ENCODE data around the gene BNC2.
A peak's percentile ranks its signal among the peaks of the same experiment; 100 is the strongest.

The BNC2 gene

GRCh38 chr9:16396389-16396788, 474.1 kb downstream of the BNC2 start:
- no peak for DNase-seq

GRCh38 chr9:16391369-16391768, 479.1 kb downstream of the BNC2 start:
- DNase-seq, result no peak

DNA sequence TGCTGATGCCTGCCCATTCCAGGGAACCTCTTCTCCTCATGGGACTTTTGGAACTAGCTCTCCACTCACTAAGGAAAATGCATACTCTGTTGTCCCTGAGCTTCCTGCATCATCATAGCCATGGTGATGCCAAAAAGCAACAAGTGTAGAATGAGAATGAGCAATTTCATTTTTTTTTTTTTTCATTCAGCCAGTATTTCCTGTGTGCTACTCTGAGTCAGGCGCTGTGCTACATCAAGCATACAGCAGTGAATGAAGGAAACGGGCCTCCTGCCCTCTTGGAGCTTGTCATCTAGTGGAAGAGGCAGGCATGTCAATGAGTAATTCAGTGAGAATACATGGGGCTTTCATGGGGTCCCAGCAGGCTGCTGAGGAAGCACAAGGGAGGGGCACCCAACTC, 483.1 kb downstream of the BNC2 start:
- no peak for DNase-seq

DNA sequence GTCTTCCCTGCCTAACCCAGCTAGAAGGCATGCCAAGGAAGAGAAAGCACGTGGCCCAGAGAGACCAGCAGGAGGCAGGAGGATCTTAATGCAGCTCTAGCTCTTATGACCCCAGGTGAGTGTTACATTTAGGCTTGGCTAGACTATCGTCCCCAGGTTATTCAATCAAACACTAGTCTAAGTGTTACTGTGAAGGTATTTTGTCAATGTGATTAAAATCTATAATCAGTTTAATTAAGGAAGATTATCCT, 483.7 kb downstream of the BNC2 start:
- DNase-seq, result no peak

- DNase-seq, result no peak
These were observed 484.3 kb downstream of the BNC2 start for GRCh38 chr9:16386007-16386826.

- no peak for DNase-seq
These were observed 484.9 kb downstream of the BNC2 start for GRCh38 chr9:16385590-16385989.

DNA sequence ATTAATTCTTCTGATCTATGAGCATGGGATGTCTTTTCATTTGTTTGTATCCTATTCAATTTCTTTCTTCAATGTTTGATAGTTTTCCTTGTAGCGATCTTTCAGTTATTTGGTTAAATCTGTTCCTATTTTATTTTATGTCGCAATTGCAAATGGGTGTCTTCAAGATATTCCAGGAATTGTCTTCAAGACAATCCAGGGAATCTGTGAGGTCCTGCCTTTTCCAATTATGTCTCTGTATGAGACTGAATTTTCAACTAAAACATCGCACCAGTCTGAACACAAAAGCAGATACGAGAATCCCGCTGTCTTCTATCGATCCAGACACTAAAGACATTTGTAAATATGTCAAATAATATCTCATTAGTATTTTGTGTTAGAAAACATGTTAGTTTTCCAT, 485.5 kb downstream of the BNC2 start:
- no peak for DNase-seq

DNA sequence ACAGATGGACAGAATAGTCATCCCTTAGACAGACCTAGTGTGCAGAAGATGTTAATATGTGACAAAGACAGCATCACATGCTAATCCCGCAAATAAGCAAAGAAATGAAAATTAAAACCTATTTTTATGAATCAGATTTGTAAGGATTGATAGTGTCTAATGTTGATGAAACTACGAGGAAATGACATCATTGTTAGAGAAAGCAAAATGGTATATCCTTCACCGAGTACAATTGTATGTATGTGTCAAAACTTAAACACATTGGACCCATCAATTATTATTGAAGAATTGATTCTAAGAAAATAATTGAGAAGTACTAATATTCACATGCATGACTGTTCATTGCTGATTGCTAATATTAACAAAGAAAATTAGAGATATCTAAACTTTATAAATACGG, 493.2 kb downstream of the BNC2 start:
- DNase-seq, result no peak

DNA sequence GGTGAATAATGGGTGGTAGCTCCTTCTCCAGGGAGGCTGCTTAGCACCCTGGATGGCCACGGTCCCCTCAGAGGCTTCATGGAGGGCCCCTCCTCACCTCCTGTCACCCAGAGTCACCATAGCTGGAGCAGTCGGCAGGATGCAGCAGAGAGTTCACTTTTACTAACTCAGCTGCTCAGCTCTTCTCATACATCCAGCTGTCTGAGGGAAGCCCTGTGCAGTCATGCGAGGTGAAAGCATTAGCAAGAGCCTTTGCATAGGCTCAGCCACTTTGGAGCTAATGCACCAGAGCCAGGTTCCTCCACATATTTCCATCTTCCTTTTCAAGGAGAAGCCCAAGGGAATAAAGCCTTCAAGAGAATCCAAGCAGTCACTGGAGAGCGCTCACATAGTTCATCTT, 499.2 kb downstream of the BNC2 start:
- DNase-seq, result peak; percentile 15

DNA sequence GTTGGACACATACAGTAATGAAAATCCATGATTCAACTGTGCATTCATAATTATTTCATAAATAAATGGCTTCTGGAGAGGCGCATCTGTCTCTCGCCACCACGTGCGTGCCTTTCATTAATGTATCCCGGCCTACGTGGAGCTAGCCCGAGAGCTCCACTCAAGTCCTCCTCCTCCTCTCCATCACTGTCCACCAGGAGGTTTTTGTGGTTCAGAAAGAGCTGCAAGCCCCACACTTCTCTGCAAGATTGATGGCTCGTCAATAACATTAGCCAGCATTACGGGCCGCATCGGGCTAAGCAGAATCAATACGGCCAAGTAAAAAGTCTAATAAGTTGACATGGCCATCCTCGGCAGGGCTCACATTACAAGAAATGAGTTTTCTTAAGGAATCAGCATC, 499.8 kb downstream of the BNC2 start:
- DNase-seq, result no peak

DNA sequence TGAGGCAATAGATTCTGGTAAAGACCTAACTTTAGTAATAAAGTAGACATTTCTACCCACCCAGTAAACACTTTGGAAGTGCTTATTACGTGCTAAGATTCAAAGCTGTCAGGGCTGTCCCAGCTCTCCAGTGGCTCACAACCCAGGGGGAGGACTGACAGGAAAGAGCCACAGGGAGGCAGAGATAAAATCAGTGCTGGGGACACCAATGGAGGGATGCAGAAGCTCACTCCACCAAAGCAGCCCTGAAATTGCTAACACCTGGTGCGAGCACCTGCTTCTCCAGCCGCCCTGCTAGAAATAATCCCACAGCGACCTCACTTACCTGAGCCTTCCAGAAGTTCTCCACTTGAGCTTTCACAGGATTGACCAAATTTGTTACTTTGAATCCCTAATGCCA, 501.0 kb downstream of the BNC2 start:
- peak; percentile 10 for DNase-seq

DNA sequence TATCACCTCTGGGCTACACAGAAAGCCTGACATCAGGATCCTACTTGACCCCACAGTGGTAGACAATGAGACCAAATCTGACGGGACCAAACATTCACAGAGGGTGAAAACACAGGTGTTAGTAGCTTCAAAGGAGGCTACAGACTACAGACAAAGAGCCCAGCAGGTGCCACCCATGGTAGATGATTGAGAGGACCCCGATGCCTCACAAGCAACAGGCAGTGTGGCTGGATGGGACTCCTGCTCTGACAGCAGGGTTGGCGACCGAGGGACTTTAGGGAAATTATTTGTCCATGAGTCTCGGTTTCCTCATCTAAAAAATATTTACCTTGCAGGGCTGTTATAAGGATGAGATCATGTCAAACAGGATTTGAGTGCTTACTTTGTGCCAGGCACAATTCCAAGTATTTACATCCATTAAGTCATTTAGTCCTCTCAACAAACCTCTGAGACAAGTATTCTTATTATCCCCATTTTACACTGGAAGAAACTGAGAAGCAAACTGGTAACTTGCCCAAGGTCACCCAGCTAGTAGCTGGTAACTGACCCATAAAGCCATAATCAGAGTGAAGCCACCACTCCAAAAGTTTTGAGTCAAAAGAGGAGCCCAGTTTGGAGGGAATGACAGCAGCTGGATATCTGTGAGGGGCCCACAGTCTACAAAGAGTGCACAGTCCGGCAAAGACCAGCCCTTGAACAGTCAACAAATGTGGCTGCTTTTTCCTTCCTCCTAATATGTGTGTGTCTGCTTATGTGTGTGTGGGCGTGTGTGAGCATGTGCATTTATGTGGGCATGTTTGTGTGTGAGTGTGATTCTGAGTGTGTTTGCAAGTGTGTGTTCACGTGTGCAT, 502.0 kb downstream of the BNC2 start:
- DNase-seq, result peak; percentile 76

DNA sequence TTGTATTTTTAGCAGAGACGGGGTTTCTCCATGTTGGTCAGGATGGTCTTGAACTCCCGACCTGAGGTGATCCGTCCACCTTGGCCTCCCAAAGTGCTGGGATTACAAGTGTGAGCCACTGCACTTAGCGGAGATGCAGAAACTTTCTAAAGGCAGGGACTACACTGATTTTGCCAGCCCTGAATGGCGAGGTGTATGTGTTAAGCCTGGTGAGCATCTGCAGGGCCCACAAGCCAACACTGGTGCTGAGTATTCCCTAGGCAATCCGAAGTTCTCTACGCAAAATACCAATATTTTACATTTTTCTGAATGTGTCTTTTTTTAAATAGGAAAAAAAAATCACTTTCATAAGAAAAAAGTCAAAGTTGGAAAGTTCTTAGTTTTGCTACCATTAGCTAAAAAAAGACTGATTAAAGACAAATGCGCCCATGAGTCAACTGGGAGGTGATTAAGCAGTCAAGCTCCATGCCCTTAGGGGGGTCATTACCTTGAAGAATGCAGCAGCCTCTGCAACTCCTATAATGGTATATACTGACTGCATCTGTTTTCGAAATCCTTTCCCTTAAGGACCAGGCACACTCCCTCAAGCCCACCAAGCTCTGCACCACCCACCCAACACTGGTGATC, 502.8 kb downstream of the BNC2 start:
- no peak for DNase-seq

DNA sequence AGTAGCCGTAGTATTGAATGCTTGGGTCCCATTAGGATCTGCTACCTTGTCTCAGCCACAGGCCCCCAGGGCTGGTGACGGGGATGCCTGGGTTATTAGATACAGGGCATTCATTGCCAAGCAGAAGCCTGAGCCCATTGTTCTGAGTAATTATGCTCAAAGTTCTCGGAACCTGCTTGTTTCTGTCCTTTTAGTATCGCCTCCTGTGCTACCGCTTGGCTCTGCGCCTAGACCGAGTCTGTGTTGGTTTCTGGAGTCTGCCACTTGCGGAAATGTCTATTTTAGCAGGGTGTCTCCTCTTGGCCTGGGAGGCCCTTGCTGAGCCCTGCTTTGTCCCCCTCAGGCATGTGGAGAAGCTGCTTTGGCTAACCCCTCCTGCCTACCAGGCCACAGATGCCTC, 506.1 kb downstream of the BNC2 start:
- DNase-seq, result no peak

DNA sequence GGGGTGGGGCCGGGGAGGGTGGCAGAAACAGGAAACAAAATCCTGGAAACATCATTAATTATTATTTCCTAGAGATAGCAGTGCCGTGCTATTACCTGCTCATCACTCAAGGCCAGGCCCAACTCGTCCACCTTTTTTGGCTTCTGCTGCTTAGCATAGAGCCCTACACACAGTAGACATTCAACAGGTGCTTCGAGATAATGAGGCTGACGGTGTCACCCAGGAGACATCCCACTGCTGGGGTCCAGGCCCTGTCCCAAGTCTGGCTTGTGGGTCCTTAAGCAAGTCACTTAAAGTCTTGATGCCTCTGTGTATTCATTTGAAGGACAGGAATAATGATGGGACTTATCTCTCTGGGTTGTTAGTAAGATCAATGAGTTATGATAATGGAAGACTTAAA, 506.6 kb downstream of the BNC2 start:
- DNase-seq, result no peak

GRCh38 chr9:16363073-16363781, 507.2 kb downstream of the BNC2 start:
- DNase-seq, result no peak

DNA sequence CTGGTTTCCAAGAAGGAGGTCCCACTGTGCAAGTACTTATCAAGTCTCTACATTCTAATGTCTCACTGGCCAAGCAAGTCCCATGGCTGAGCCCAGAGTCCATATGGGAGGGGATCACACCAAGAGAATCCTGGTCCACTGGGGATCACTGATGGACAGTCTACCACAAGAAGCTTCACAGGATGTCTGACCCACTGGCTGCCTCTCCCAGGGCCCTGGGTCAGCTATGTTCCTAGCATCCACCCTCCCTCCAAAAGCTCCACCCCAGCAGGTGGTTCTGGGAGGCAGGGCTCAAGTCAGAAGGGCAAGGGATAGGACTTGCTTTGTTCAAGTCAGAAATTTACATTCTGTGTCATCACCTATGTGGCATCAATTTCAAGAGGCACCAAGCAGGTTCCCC, 508.5 kb downstream of the BNC2 start:
- DNase-seq, result no peak

DNA sequence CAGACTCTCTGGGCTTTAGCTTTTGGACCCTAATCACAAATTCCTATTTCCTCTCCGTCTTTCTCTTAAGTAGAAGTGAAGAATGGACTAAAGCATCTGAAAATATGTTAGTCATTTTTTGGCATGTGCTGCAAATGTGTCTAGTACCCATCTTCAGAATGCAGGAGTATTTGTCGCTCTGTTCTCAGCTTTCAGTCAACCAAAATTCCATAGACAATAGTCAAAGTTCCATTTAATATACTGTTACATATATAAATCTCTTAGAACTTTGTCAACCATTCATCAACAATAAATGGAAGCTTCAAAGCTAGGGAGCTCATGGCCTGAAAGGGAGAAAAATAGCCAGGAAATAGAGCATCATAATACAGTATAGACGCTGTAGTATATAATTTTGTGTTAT, 509.4 kb downstream of the BNC2 start:
- DNase-seq, result no peak

DNA sequence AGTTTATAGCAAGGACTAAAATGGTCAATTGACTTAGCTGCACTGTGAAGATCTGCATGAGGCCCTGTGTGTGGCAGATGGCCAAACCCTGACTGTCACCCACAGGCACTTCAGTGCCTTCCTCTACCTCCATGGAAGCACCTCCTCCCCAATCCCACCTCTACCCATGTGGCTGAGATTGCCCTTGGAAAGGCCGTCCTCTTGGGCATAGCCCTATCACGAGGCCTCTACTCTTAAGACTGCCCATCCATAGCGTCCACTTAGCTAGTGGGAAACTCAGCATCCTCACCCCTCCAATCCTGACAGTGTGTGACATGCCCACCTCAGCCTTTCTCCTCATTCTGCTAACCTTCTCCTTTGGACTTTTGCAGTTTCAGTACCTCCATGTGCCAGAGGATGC, 510.2 kb downstream of the BNC2 start:
- no peak for DNase-seq
